H1 (cell line): ENCODE measurements around the gene RABEP2. TPM values are rescaled to one million over a fixed set of nuclear protein-coding genes. Genes with fewer than 3 reads are reported as not detected.

ENCODE experiments used
- CTCF ChIA-PET: fragments of 300-600 bp; sonication (Branson Sonifier 250); formaldehyde crosslinking; loops from one replicate; lab custom pipeline; 2021; ENCODE audit not compliant: partially characterized antibody; lab: Charles Lee
- POLR2A ChIA-PET: fragments of 300-600 bp; sonication (Branson Sonifier 250); formaldehyde crosslinking; loops from one replicate; lab custom pipeline; 2021; ENCODE audit warnings: inconsistent platforms; ENCODE audit not compliant: partially characterized antibody; lab: Charles Lee
- DNase-seq, 2 experiments: peaks; one replicate each; pipeline versions ENCODE4 v3.0.0 to v3.0.0-alpha.2; 2010 to 2022; ENCODE audit warnings: low spot score in 2 of 2, low read depth in 1 of 2, mixed read lengths in 1 of 2
- FAIRE-seq: peaks from 2 replicates; lab custom pipeline; 2011; peaks lifted over from hg19 to GRCh38; lab: Jason Lieb, UNC
- H2AFZ ChIP-seq: 2 replicates; pipeline ENCODE4 v1.8.1; 2012; ENCODE audit warnings: low read length, inconsistent platforms
- H2AK5ac ChIP-seq: 2 replicates; pipeline ENCODE4 v1.6.1; 2013; ENCODE audit warnings: low read depth, low read length
- H2BK120ac ChIP-seq: replicated peaks from 2 replicates; pipeline ENCODE3; 2013; ENCODE audit warnings: low read depth, low read length, inconsistent platforms
- H2BK12ac ChIP-seq: 2 replicates; pipeline ENCODE4 v1.6.1; 2013; ENCODE audit warnings: low read depth, low read length
- H2BK15ac ChIP-seq: 2 replicates; pipeline ENCODE4 v1.6.1; 2013; ENCODE audit warnings: low read length
- H2BK20ac ChIP-seq: 2 replicates; pipeline ENCODE4 v1.6.1; 2013; ENCODE audit warnings: low read length
- H2BK5ac ChIP-seq: 2 replicates; pipeline ENCODE4 v1.6.1; 2013; ENCODE audit warnings: low read depth, low read length
- H3K14ac ChIP-seq: 2 replicates; pipeline ENCODE4 v1.6.1; 2013; ENCODE audit warnings: inconsistent platforms; ENCODE audit not compliant: insufficient read length
- H3K18ac ChIP-seq: 2 replicates; pipeline ENCODE4 v1.6.1; 2013; ENCODE audit warnings: low read length; ENCODE audit errors: extremely low read depth
- H3K23ac ChIP-seq: 2 replicates; pipeline ENCODE4 v1.6.1; 2013; ENCODE audit warnings: inconsistent platforms; ENCODE audit not compliant: insufficient read length
- H3K23me2 ChIP-seq: 2 replicates; pipeline ENCODE4 v1.6.1; 2013; ENCODE audit warnings: low read depth, low read length
- H3K27ac ChIP-seq: 2 replicates; pipeline ENCODE4 v1.6.1; 2011; ENCODE audit warnings: low read depth, low read length, inconsistent platforms
- H3K27me3 ChIP-seq, 4 experiments: replicated peaks in 1 of 4; 1 replicate in 1 of 4; 2 replicates in 3 of 4; pipeline versions ENCODE4 v1.6.1 to v1.8.1; 2011 to 2013; ENCODE audit warnings: low read length in 3 of 4, mild to moderate bottlenecking in 3 of 4, inconsistent platforms in 2 of 4, mixed read lengths in 2 of 4, moderate library complexity in 1 of 4; ENCODE audit not compliant: control insufficient read depth in 3 of 4, insufficient read depth in 3 of 4; ENCODE audit errors: extremely low read depth in 1 of 4
- H3K36me3 ChIP-seq, 4 experiments: 2 replicates each; pipeline versions ENCODE4 v1.6.1 to v1.8.1; 2011 to 2013; ENCODE audit warnings: mild to moderate bottlenecking in 4 of 4, low read length in 3 of 4, moderate library complexity in 2 of 4, control low read depth in 1 of 4, inconsistent platforms in 1 of 4; ENCODE audit not compliant: insufficient read depth in 4 of 4, control insufficient read depth in 2 of 4
- H3K4ac ChIP-seq: replicated peaks from 2 replicates; pipeline ENCODE3; 2013; ENCODE audit warnings: low read length, low read depth, mixed read lengths, inconsistent platforms; ENCODE audit not compliant: insufficient read length
- H3K4me1 ChIP-seq, 4 experiments: replicated peaks in 1 of 4; 1 replicate in 1 of 4; 2 replicates in 3 of 4; pipeline versions ENCODE4 v1.6.1 to v1.8.1; 2011 to 2013; ENCODE audit warnings: low read length in 3 of 4, inconsistent platforms in 2 of 4, mixed read lengths in 1 of 4; ENCODE audit not compliant: insufficient read depth in 4 of 4, control insufficient read depth in 3 of 4
- H3K4me2 ChIP-seq, 2 experiments: 2 replicates each; pipeline versions ENCODE4 v1.6.1 to v1.8.1; 2011 to 2013; ENCODE audit warnings: low read depth in 2 of 2, low read length in 2 of 2, control low read depth in 1 of 2, inconsistent platforms in 1 of 2, mild to moderate bottlenecking in 1 of 2; ENCODE audit not compliant: insufficient read depth in 1 of 2
- H3K4me3 ChIP-seq, 4 experiments: fragments of 200-600, 300-600 bp in 1 of 4; sonication (generic), shearing (Covaris generic), sonication (Bioruptor Twin) in 1 of 4; 2 replicates each; pipeline versions ENCODE4 v1.5.1 to v1.8.1; 2011 to 2016; ENCODE audit warnings: low read length in 4 of 4, low read depth in 3 of 4, control low read depth in 2 of 4, inconsistent platforms in 2 of 4, mild to moderate bottlenecking in 2 of 4, mixed read lengths in 1 of 4, moderate library complexity in 1 of 4; ENCODE audit not compliant: insufficient read depth in 2 of 4; ENCODE audit errors: extremely low read depth in 1 of 4
- H3K56ac ChIP-seq: replicated peaks from 2 replicates; pipeline ENCODE3; 2013; ENCODE audit warnings: low read depth, mild to moderate bottlenecking, mixed read lengths, low read length, inconsistent platforms; ENCODE audit not compliant: insufficient read length
- H3K79me1 ChIP-seq: 2 replicates; pipeline ENCODE4 v1.6.1; 2013; ENCODE audit warnings: low read depth, low read length, control low read depth
- H3K79me2 ChIP-seq, 2 experiments: 2 replicates each; pipeline versions ENCODE4 v1.6.1 to v1.8.1; 2012 to 2013; ENCODE audit warnings: low read length in 2 of 2, mild to moderate bottlenecking in 2 of 2, inconsistent platforms in 1 of 2; ENCODE audit not compliant: insufficient read depth in 2 of 2, control insufficient read depth in 1 of 2
- H3K9ac ChIP-seq, 4 experiments: replicated peaks in 1 of 4; 1 replicate in 1 of 4; 2 replicates in 3 of 4; pipeline versions ENCODE4 v1.6.1 to v1.8.1; 2011 to 2013; ENCODE audit warnings: low read depth in 3 of 4, low read length in 3 of 4, control low read depth in 2 of 4, mild to moderate bottlenecking in 2 of 4, moderate library complexity in 2 of 4, inconsistent platforms in 1 of 4; ENCODE audit errors: extremely low read depth in 1 of 4
- H3K9me3 ChIP-seq, 2 experiments: 2 replicates each; pipeline versions ENCODE4 v1.6.1 to v1.8.1; 2012 to 2013; ENCODE audit warnings: mild to moderate bottlenecking in 2 of 2, moderate library complexity in 2 of 2, control low read depth in 1 of 2, inconsistent platforms in 1 of 2, low read depth in 1 of 2, low read length in 1 of 2, mixed read lengths in 1 of 2; ENCODE audit not compliant: insufficient read depth in 2 of 2
- H4K20me1 ChIP-seq, 2 experiments: replicated peaks in 1 of 2; 2 replicates each; pipeline versions ENCODE3 to v1.8.1; 2011 to 2013; ENCODE audit warnings: inconsistent platforms in 2 of 2, low read length in 2 of 2, mild to moderate bottlenecking in 1 of 2; ENCODE audit not compliant: insufficient read depth in 2 of 2, control insufficient read depth in 1 of 2
- H4K5ac ChIP-seq: 2 replicates; pipeline ENCODE4 v1.6.1; 2013; ENCODE audit warnings: low read length, low read depth, mixed read lengths, inconsistent platforms; ENCODE audit not compliant: insufficient read length
- H4K8ac ChIP-seq: 2 replicates; pipeline ENCODE4 v1.8.0; 2013; ENCODE audit warnings: mild to moderate bottlenecking, moderate library complexity, low read length, inconsistent platforms; ENCODE audit not compliant: insufficient read depth; ENCODE audit errors: extremely low read depth
- H4K91ac ChIP-seq: replicated peaks from 2 replicates; pipeline ENCODE3; 2013; ENCODE audit warnings: low read length, mixed read lengths, inconsistent platforms; ENCODE audit not compliant: insufficient read length
- ATF3 ChIP-seq: IDR thresholded peaks from 2 replicates; pipeline ENCODE4 v1.6.1; 2011; ENCODE audit warnings: low read depth, mild to moderate bottlenecking, low read length; ENCODE audit not compliant: insufficient read depth
- BCL11A ChIP-seq, 2 experiments: IDR thresholded peaks; one replicate each; pipeline ENCODE4 v1.6.1; 2011; ENCODE audit warnings: low read depth in 2 of 2, low read length in 2 of 2, mild to moderate bottlenecking in 2 of 2
- CHD2 ChIP-seq: IDR thresholded peaks from 2 replicates; pipeline ENCODE4 v1.6.1; 2012; ENCODE audit warnings: low read length, improper control_type of control experiment
- KDM1A ChIP-seq: fragments of 200-600, 300-600 bp; sonication (generic); IDR thresholded peaks from 2 replicates; pipeline ENCODE4 v1.7.1; 2016; ENCODE audit warnings: mild to moderate bottlenecking, low read length, borderline replicate concordance
- RNF2 ChIP-seq: fragments of 200-900, 300-1000 bp; sonication (generic); IDR thresholded peaks from 2 replicates; pipeline ENCODE4 v1.7.1; 2016; ENCODE audit warnings: borderline replicate concordance, low read depth, mild to moderate bottlenecking, antibody characterized with exemption, low read length; ENCODE audit not compliant: poor library complexity, severe bottlenecking; ENCODE audit errors: missing control alignments
- SUZ12 ChIP-seq: fragments of 200-600 bp; sonication (generic); IDR thresholded peaks from 2 replicates; pipeline ENCODE4 v1.6.1; 2012; ENCODE audit warnings: mild to moderate bottlenecking, inconsistent platforms, low read length, moderate library complexity, mixed read lengths
- WGBS, 2 experiments: shearing (Covaris generic) in 1 of 2; methylation state at CpG; one replicate each; pipeline versions ENCODE4 v1.1.6 to v1.1.7; 2013 to 2015; ENCODE audit warnings: low lambda C conversion rate in 2 of 2, mixed read lengths in 2 of 2, inconsistent platforms in 1 of 2, low coverage in 1 of 2, missing lambda C conversion rate in 1 of 2; ENCODE audit not compliant: insufficient replicate concordance in 2 of 2, insufficient coverage in 1 of 2, insufficient read length in 1 of 2; ENCODE audit errors: extremely low coverage in 1 of 2, missing lambda C conversion rate in 1 of 2; 5-methylcytosine and 5-hydroxymethylcytosine counted together
- polyA plus RNA-seq, 7 experiments: library from polyadenylated mRNA; depleted of rRNA in 3 of 7; stranded (reverse) in 5 of 7; unstranded in 2 of 7; fragments of >200 nt in 5 of 7; fragments of 200-250 nt in 2 of 7; gene quantifications; 1 replicate in 5 of 7; 2 replicates in 1 of 7; 4 replicates in 1 of 7; pipeline versions ENCODE4 v1.2.1 to v1.2.3, GENCODE V29; 2011 to 2013; ENCODE audit warnings: missing spikeins in 2 of 7, mixed read lengths in 2 of 7
- total RNA-seq: library from RNA; stranded (reverse); fragmentation: NEBNext Ultra II Directional; extraction: Animal tissue kit (Norgen Biotek cat#: 25700); gene quantifications from 2 replicates; pipeline ENCODE4 v1.2.1, GENCODE V29; 2021
- TF ChIP-seq, protein P1 (sequence below), 3 experiments: IDR thresholded peaks; 1 replicate in 2 of 3; 2 replicates in 1 of 3; pipeline versions ENCODE4 v1.5.1 to v1.6.1; 2011; ENCODE audit warnings: low read length in 3 of 3, mild to moderate bottlenecking in 3 of 3, inconsistent platforms in 2 of 3, low read depth in 1 of 3, moderate library complexity in 1 of 3; ENCODE audit not compliant: insufficient read depth in 1 of 3; ENCODE audit errors: control extremely low read depth in 1 of 3

The RABEP2 gene
- total and polyA plus RNA-seq, 2 of the 8 experiments (the other 6 are each of a cell fraction or from before 2014, with no cell fraction given) = 10.4 to 14.9 TPM

- no peak overlapping the region for H4K5ac ChIP-seq
- H3K79me1 ChIP-seq = no peaks in the 10 kb centered on the region; the same call in none of the 2 replicates
- H4K91ac ChIP-seq = no peak overlapping the region
- FAIRE-seq = no peak
- H4K20me1 ChIP-seq = peaks cover 2 to 16% of the 10 kb centered on the region in 2 experiments
- H2BK5ac ChIP-seq = peak overlapping the region; percentile 66; the same call in 1 of the 2 replicates
- H3K14ac ChIP-seq = no peak overlapping the region
- no peak overlapping the region for H2BK12ac ChIP-seq
- POLR2A ChIA-PET = interaction anchor here (0.6 to 13.3 kb wide), 4 partner anchors 14 to 83 kb away, joined by 3 to 164 read pairs (median 47); partner anchors contain the start of genes SH2B1 and TUFM
- no peak overlapping the region for H3K27ac ChIP-seq
- no peaks in the 10 kb centered on the region for H3K79me2 ChIP-seq
- no peak overlapping the region; a peak in 1 of 7 replicates for H3K9ac ChIP-seq
- no peak overlapping the region for H2BK120ac ChIP-seq
- no peak overlapping the region for H2AK5ac ChIP-seq
- H3K27me3 ChIP-seq = peaks cover 0 to 8% (median 7%) of the 10 kb centered on the region in 4 experiments; a peak in 2 of 7 replicates
- H3K4me2 ChIP-seq = no peak overlapping the region
- H3K18ac ChIP-seq = no peak overlapping the region
- H3K4me3 ChIP-seq = no peak overlapping the region
- peaks cover 0 to 28% (median 17%) of the 10 kb centered on the region in 4 experiments; a peak in 6 of 7 replicates for H3K4me1 ChIP-seq
- H2BK15ac ChIP-seq = no peak overlapping the region
- H3K9me3 ChIP-seq = no peaks in the 10 kb centered on the region
- H3K23ac ChIP-seq = no peak overlapping the region
- peaks cover 0 to 2% (median 0%) of the 10 kb centered on the region in 4 experiments; a peak in 4 of 8 replicates for H3K36me3 ChIP-seq
- no peak overlapping the region for H3K56ac ChIP-seq
- peaks cover 13% of the 10 kb centered on the region for H3K23me2 ChIP-seq
- CTCF ChIA-PET = interaction anchor here (1.0 to 4.7 kb wide), 2 partner anchors 11 to 47 kb away, joined by 3 to 42 read pairs; partner anchors contain the start of gene SH2B1
- H4K8ac ChIP-seq = no peak overlapping the region; the same call in 1 of the 2 replicates
- WGBS, 2 experiments = 71% methylated on average over 12 of the region's 12 CpGs; no CpG with 5 or more reads in 1 of the 2 experiments
- H2AFZ ChIP-seq = no peak overlapping the region
- H3K4ac ChIP-seq = peak overlapping the region; percentile 10
- H2BK20ac ChIP-seq = no peak overlapping the region
- no peak for DNase-seq
- no peak for TF ChIP-seq RNF2
- no peak for TF ChIP-seq BCL11A (IDR thresholded peaks at IDR 0.05; ENCODE audit: low read depth in 2 of 2, low read length in 2 of 2)
- TF ChIP-seq KDM1A = no peak
- TF ChIP-seq, protein P1, sequence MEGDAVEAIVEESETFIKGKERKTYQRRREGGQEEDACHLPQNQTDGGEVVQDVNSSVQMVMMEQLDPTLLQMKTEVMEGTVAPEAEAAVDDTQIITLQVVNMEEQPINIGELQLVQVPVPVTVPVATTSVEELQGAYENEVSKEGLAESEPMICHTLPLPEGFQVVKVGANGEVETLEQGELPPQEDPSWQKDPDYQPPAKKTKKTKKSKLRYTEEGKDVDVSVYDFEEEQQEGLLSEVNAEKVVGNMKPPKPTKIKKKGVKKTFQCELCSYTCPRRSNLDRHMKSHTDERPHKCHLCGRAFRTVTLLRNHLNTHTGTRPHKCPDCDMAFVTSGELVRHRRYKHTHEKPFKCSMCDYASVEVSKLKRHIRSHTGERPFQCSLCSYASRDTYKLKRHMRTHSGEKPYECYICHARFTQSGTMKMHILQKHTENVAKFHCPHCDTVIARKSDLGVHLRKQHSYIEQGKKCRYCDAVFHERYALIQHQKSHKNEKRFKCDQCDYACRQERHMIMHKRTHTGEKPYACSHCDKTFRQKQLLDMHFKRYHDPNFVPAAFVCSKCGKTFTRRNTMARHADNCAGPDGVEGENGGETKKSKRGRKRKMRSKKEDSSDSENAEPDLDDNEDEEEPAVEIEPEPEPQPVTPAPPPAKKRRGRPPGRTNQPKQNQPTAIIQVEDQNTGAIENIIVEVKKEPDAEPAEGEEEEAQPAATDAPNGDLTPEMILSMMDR (IDR thresholded peaks at IDR 0.05; ENCODE audit: control extremely low read depth in 1 of 3, insufficient read depth in 1 of 3, low read depth in 1 of 3, low read length in 3 of 3) = no peak
- no peak for TF ChIP-seq CHD2
- no peak for TF ChIP-seq ATF3
- no peak for TF ChIP-seq SUZ12
These were observed 47.9 kb downstream of the RABEP2 start for GRCh38 chr16:28876973-28877654.
